DND-41 (cell line): Measurements from ENCODE around the gene NRXN3.

Experiments used
- EZH2 ChIP-seq: IDR thresholded peaks from 3 replicates; pipeline ENCODE4 v1.6.1; 2012; ENCODE audit warnings: borderline replicate concordance, low read depth, mild to moderate bottlenecking, moderate library complexity, low read length, inconsistent platforms; ENCODE audit not compliant: severe bottlenecking
- TF ChIP-seq, protein P1 (sequence below): IDR thresholded peaks from 2 replicates; pipeline ENCODE4 v1.5.1; 2012; ENCODE audit warnings: borderline replicate concordance, low read length, moderate library complexity, mild to moderate bottlenecking; ENCODE audit not compliant: poor library complexity, severe bottlenecking; ENCODE audit errors: extremely low read depth

- TF ChIP-seq, protein P1, sequence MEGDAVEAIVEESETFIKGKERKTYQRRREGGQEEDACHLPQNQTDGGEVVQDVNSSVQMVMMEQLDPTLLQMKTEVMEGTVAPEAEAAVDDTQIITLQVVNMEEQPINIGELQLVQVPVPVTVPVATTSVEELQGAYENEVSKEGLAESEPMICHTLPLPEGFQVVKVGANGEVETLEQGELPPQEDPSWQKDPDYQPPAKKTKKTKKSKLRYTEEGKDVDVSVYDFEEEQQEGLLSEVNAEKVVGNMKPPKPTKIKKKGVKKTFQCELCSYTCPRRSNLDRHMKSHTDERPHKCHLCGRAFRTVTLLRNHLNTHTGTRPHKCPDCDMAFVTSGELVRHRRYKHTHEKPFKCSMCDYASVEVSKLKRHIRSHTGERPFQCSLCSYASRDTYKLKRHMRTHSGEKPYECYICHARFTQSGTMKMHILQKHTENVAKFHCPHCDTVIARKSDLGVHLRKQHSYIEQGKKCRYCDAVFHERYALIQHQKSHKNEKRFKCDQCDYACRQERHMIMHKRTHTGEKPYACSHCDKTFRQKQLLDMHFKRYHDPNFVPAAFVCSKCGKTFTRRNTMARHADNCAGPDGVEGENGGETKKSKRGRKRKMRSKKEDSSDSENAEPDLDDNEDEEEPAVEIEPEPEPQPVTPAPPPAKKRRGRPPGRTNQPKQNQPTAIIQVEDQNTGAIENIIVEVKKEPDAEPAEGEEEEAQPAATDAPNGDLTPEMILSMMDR = no peak
- no peak for TF ChIP-seq EZH2
Measured at GRCh38 chr14:78446807-78447206, 276.6 kb downstream of the NRXN3 start.
